Loucy (cell line): ENCODE data around the gene ZFAND2B.

ENCODE experiments used
- H2AFZ ChIP-seq: fragments of 200-600 bp; sonication (generic); 2 replicates; pipeline ENCODE4 v1.6.0; 2016; ENCODE audit warnings: antibody characterized with exemption, mild to moderate bottlenecking, low read length, moderate library complexity
- H3F3A ChIP-seq: fragments of 200-600 bp; 2 replicates; pipeline ENCODE4 v1.6.0; 2016; ENCODE audit warnings: antibody characterized with exemption, low read depth, mild to moderate bottlenecking
- H3K27me3 ChIP-seq: fragments of 200-600 bp; sonication (generic); 2 replicates; pipeline ENCODE4 v1.6.1; 2014; ENCODE audit warnings: low read length, mild to moderate bottlenecking; ENCODE audit not compliant: insufficient read depth, poor library complexity, severe bottlenecking
- H3K36me3 ChIP-seq: fragments of 200-600 bp; sonication (generic); 2 replicates; pipeline ENCODE4 v1.6.1; 2016; ENCODE audit warnings: low read length; ENCODE audit not compliant: insufficient read depth
- H3K4me1 ChIP-seq: fragments of 200-600 bp; sonication (generic); 2 replicates; pipeline ENCODE4 v1.5.1; 2014; ENCODE audit warnings: low read length, mild to moderate bottlenecking; ENCODE audit not compliant: insufficient read depth, poor library complexity, severe bottlenecking
- H3K4me2 ChIP-seq: fragments of 200-600 bp; sonication (generic); 2 replicates; pipeline ENCODE4 v1.6.0; 2014; ENCODE audit warnings: antibody characterized with exemption, low read length, low read depth, mild to moderate bottlenecking; ENCODE audit not compliant: poor library complexity, severe bottlenecking
- H3K4me3 ChIP-seq: fragments of 200-600 bp; sonication (generic); 2 replicates; pipeline ENCODE4 v1.5.1; 2014; ENCODE audit warnings: low read length, mild to moderate bottlenecking, mixed read lengths; ENCODE audit not compliant: poor library complexity, severe bottlenecking
- H3K79me2 ChIP-seq: fragments of 200-600 bp; sonication (generic); 2 replicates; pipeline ENCODE4 v1.6.1; 2014; ENCODE audit warnings: low read length; ENCODE audit not compliant: insufficient read depth
- H3K9ac ChIP-seq: fragments of 200-600 bp; sonication (generic); 2 replicates; pipeline ENCODE4 v1.6.0; 2014; ENCODE audit warnings: mild to moderate bottlenecking, low read depth, low read length, moderate library complexity; ENCODE audit not compliant: poor library complexity, severe bottlenecking
- H3K9me2 ChIP-seq: fragments of 200-600 bp; sonication (generic); replicated peaks from 2 replicates; pipeline ENCODE4 v1.6.1; 2016; ENCODE audit warnings: low read depth, low read length, mixed read lengths
- H3K9me3 ChIP-seq: fragments of 200-600 bp; sonication (generic); 2 replicates; pipeline ENCODE4 v1.6.1; 2014; ENCODE audit warnings: mild to moderate bottlenecking, antibody characterized with exemption, low read length, low read depth; ENCODE audit not compliant: insufficient read depth
- H4K20me1 ChIP-seq: fragments of 200-600 bp; sonication (generic); 2 replicates; pipeline ENCODE4 v1.6.0; 2014; ENCODE audit warnings: antibody characterized with exemption, low read length, mild to moderate bottlenecking; ENCODE audit not compliant: insufficient read depth, poor library complexity, severe bottlenecking
- CTCF ChIP-seq: fragments of 200-600 bp; sonication (generic); conservative IDR thresholded peaks from 2 replicates; pipeline ENCODE4 v1.5.1; 2014; ENCODE audit warnings: mild to moderate bottlenecking, antibody characterized with exemption, low read length
- EZH2phosphoT487 ChIP-seq: fragments of 200-600 bp; IDR thresholded peaks from 2 replicates; pipeline ENCODE4 v1.6.1; 2018; ENCODE audit warnings: antibody characterized with exemption, mild to moderate bottlenecking, moderate library complexity, borderline replicate concordance

ZFAND2B gene

GRCh38 chr2:219252084-219252483 is 45.5 kb downstream of the ZFAND2B start:
- Histone ChIP-seq H3F3A (no peaks in the 10 kb centered on the region), H3K4me2 (peak overlapping the region; percentile 85), H2AFZ (no peak overlapping the region), H3K9me2 (no peaks in the 10 kb centered on the region), H3K4me1 (peaks cover 60% of the 10 kb centered on the region), H3K9me3 (no peaks in the 10 kb centered on the region), H4K20me1 (peaks cover 15% of the 10 kb centered on the region), H3K27me3 (peaks cover 45% of the 10 kb centered on the region), H3K4me3 (peak overlapping the region; percentile 73), H3K79me2 (no peaks in the 10 kb centered on the region), H3K36me3 (no peaks in the 10 kb centered on the region), H3K9ac (peak overlapping the region; percentile 47)
- TF ChIP-seq EZH2phosphoT487 = no peak
- TF ChIP-seq CTCF = no peak

DNA sequence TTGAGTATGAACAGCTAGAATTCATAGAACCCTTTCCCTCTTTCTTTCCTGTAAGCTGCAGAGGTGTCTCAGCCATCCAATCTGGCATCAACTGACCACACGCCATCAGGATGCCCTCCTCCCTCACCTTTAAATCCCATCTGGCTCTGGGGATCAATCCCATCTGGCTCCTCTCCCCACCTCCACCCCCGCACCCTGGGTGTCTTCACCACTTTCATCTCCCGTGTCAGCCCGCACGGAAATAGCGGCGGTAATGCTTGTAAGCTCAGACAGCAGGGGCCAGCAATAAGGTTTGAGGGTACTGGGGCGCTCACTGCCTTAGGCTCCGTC is 46.0 kb downstream of the ZFAND2B start:
- H3K4me3 ChIP-seq = peak overlapping the region; percentile 73
- no peaks in the 10 kb centered on the region for H3K79me2 ChIP-seq
- H3K27me3 ChIP-seq = peaks cover 45% of the 10 kb centered on the region
- H3K9me2 ChIP-seq = no peaks in the 10 kb centered on the region
- H3K36me3 ChIP-seq = no peaks in the 10 kb centered on the region
- peak overlapping the region; percentile 47 for H3K9ac ChIP-seq
- H2AFZ ChIP-seq = peak overlapping the region; percentile 34; the same call in 1 of the 2 replicates
- H4K20me1 ChIP-seq = peaks cover 11% of the 10 kb centered on the region
- no peak for TF ChIP-seq CTCF
- no peak for TF ChIP-seq EZH2phosphoT487
- no peaks in the 10 kb centered on the region for H3K9me3 ChIP-seq
- peaks cover 55% of the 10 kb centered on the region for H3K4me1 ChIP-seq
- peak overlapping the region; percentile 85 for H3K4me2 ChIP-seq
- H3F3A ChIP-seq = no peaks in the 10 kb centered on the region

DNA sequence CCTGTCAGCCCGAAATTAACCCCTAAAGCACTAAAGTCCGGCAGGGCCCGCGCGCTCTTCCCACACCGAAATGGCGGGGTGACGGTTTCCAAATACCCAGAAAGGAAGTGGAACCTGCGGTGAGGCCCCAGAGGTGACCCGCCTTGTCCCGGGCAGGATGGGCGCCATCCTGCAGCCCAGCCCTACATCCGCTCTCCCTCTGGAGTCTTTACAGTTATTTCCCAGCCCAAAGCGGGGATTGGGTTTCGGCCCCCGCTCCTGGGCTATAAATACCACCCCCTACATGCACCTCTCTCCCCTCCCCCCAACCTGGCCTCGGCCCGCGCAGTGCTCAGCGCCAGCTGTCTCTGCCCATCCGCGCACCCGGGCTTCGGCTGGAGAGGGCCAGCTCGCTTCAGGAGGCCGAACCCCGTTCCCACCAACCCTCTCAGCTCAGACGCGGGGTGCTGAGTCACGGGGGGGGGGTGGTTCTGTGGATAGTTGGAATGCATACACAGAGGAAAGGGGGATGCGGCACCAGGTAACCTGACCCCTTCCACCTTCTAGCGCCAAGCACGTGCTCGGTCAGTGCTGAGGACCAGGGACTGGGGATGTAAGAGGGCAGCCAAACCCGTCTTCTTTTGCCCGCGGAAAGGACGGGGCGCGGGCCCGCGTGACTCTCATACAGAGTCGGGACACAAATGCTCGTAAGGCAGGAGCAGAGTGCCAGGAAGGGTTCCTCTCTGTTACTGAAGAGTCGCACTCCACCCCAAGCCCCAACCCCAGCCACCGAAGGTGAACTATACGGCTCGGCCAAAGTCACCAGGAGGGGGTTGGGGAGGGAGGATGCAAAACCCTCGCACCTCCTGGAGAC is 46.5 kb downstream of the ZFAND2B start, which contains the start of gene TUBA4B:
TSS of gene TUBA4B (plus strand) at position 344 of the 853 bp plus-strand sequence. CDS start at position 509, 165 bp downstream.
- Histone ChIP-seq H4K20me1 (peaks cover 8% of the 10 kb centered on the region), H3K36me3 (no peaks in the 10 kb centered on the region), H3K9me2 (no peaks in the 10 kb centered on the region), H2AFZ (peak within 1 kb of the TSS; percentile 42), H3K9me3 (no peaks in the 10 kb centered on the region), H3K4me2 (peak within 1 kb of the TSS; percentile 85), H3K9ac (peak within 1 kb of the TSS; percentile 47), H3K79me2 (no peaks in the 10 kb centered on the region), H3K4me1 (peaks cover 49% of the 10 kb centered on the region), H3K27me3 (peaks cover 45% of the 10 kb centered on the region), H3F3A (no peaks in the 10 kb centered on the region), H3K4me3 (peak within 1 kb of the TSS; percentile 73)
- TF ChIP-seq CTCF (no peak), EZH2phosphoT487 (no peak)
